ENCODE measurements around the gene CPZ.

DNA sequence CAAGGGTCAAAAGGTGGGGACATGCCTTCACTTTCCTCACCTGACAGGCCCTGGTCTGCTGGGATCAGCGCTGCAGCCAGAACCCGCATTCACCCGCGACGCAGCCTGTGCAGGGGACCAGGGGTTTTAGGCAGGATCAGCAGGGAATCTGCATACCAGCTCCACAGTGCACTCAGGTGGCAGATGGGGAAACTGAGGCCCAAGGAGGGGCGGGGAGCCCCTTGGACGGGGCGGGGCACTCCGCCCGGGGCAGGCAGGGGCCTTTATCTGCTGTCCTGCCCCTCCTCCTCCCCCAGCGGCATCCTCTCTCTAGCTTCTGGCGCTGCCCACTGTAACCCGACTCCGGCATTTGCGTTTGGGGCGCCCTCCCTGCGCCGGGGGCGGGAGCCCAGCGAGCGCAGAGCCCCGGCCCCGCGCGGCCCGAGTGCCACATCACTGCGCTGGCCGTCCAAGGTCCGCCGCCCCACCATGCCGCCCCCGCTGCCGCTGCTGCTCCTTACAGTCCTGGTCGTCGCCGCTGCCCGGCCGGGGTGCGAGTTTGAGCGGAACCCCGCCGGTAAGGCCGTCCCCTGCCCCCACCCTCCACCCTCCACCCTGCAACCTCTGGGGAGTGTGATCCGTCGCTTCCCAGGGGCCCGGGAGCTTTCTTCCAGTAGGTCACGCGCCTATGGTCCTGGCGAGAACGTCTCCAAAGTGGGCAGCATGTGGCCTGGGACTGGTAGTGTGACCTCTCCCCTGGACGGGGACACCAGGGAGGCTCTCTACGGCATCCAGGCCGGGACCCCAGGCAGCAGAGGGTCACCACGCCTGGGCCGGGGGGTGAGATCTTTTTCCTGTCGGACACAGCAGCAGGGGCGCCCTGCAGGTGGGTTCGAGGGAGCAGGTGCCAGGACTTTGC, at the start of gene CPZ:
- TF ChIP-seq, protein P1, sequence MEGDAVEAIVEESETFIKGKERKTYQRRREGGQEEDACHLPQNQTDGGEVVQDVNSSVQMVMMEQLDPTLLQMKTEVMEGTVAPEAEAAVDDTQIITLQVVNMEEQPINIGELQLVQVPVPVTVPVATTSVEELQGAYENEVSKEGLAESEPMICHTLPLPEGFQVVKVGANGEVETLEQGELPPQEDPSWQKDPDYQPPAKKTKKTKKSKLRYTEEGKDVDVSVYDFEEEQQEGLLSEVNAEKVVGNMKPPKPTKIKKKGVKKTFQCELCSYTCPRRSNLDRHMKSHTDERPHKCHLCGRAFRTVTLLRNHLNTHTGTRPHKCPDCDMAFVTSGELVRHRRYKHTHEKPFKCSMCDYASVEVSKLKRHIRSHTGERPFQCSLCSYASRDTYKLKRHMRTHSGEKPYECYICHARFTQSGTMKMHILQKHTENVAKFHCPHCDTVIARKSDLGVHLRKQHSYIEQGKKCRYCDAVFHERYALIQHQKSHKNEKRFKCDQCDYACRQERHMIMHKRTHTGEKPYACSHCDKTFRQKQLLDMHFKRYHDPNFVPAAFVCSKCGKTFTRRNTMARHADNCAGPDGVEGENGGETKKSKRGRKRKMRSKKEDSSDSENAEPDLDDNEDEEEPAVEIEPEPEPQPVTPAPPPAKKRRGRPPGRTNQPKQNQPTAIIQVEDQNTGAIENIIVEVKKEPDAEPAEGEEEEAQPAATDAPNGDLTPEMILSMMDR (conservative IDR thresholded peaks at IDR 0.05; ENCODE audit: low read depth in 2 of 2), result no peak
- TF ChIP-seq POLR2AphosphoS5 (IDR thresholded peaks at IDR 0.05; ENCODE audit: low read depth) (peak; percentile 50), CREB1 (CRISPR knock-in tag; IDR thresholded peaks at IDR 0.05; ENCODE audit: low read depth) (0 out of 2 replicates have a peak, but pooled peaks have one; percentile 17), EZH2phosphoT487 (IDR thresholded peaks at IDR 0.05; ENCODE audit: unreplicated experiment) (no peak), EZH2 (IDR thresholded peaks at IDR 0.05; ENCODE audit: low read depth, unreplicated experiment) (no peak), STAT1 (IDR thresholded peaks at IDR 0.05; ENCODE audit: unreplicated experiment) (no peak), ZNF331 (CRISPR knock-in tag; IDR thresholded peaks at IDR 0.05; ENCODE audit: low read depth) (no peak), NANOG (IDR thresholded peaks at IDR 0.05; ENCODE audit: borderline replicate concordance) (no peak), JUNB (IDR thresholded peaks at IDR 0.05; ENCODE audit: unreplicated experiment) (no peak)
- TF ChIP-seq, protein P2, sequence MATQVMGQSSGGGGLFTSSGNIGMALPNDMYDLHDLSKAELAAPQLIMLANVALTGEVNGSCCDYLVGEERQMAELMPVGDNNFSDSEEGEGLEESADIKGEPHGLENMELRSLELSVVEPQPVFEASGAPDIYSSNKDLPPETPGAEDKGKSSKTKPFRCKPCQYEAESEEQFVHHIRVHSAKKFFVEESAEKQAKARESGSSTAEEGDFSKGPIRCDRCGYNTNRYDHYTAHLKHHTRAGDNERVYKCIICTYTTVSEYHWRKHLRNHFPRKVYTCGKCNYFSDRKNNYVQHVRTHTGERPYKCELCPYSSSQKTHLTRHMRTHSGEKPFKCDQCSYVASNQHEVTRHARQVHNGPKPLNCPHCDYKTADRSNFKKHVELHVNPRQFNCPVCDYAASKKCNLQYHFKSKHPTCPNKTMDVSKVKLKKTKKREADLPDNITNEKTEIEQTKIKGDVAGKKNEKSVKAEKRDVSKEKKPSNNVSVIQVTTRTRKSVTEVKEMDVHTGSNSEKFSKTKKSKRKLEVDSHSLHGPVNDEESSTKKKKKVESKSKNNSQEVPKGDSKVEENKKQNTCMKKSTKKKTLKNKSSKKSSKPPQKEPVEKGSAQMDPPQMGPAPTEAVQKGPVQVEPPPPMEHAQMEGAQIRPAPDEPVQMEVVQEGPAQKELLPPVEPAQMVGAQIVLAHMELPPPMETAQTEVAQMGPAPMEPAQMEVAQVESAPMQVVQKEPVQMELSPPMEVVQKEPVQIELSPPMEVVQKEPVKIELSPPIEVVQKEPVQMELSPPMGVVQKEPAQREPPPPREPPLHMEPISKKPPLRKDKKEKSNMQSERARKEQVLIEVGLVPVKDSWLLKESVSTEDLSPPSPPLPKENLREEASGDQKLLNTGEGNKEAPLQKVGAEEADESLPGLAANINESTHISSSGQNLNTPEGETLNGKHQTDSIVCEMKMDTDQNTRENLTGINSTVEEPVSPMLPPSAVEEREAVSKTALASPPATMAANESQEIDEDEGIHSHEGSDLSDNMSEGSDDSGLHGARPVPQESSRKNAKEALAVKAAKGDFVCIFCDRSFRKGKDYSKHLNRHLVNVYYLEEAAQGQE (IDR thresholded peaks at IDR 0.05; ENCODE audit: unreplicated experiment), result no peak

All from GM23338 (cell line).